Measurements from ENCODE around the gene GMEB2.

DNA sequence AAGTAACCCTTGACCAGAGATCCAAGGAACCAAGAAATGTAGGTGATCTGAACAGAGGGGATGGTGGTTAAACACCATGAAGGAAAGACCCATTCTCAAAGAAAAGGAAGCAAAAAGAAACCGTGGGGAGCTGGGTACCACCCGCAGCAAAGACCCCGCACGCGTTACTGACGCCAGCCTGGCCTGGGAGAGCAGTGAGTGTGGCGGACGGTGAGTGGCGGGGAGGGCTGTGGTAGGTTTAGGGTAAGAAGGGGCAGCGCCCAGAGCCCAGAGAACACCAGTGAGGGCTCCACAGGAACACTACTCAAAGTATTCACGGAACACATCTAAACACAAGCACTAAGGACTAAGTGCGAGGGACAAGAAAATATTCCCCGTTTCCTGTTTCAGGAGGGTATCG lies 4.2 kb downstream of the GMEB2 start:
- TF ChIP-seq ZFX (IDR thresholded peaks at IDR 0.05; ENCODE audit: borderline replicate concordance) (no peak), CTCF (IDR thresholded peaks at IDR 0.05) (no peak)

Measured in 22Rv1 (cell line).